B cell (primary cell): ENCODE data around the gene FMO2. TPM values are rescaled to one million over a fixed set of nuclear protein-coding genes. Genes with fewer than 3 reads are reported as not detected.

Experiments used
- ATAC-seq: fragments of 200-7000 bp; cut with Tn5 transposase; one replicate; pipeline ENCODE4 v1.10.0; 2021; ENCODE audit warnings: low read depth, mild to moderate bottlenecking, moderate number of reproducible peaks, moderate library complexity
- CTCF ChIA-PET: fragments of 350-600 bp; sonication (Branson Sonifier 250); formaldehyde crosslinking; loops from one replicate; lab custom pipeline; 2021; ENCODE audit warnings: antibody characterized with exemption, inconsistent platforms; lab: Charles Lee
- POLR2A ChIA-PET: fragments of 350-600 bp; sonication (Branson Sonifier 250); formaldehyde crosslinking; loops from one replicate; lab custom pipeline; 2021; ENCODE audit warnings: antibody characterized with exemption; lab: Charles Lee
- DNase-seq: peaks from one replicate; pipeline ENCODE4 v3.0.0; 2013
- H2AFZ ChIP-seq: 2 replicates; pipeline ENCODE4 v1.6.1; 2012; ENCODE audit warnings: mild to moderate bottlenecking, low read depth, low read length; ENCODE audit not compliant: insufficient read depth, poor library complexity, severe bottlenecking
- H3K27ac ChIP-seq, 2 donors: 1 replicate in 1 of 2; 2 replicates in 1 of 2; pipeline ENCODE4 v1.5.1; 2012 to 2013; ENCODE audit warnings: low read length in 2 of 2, mild to moderate bottlenecking in 2 of 2, moderate library complexity in 1 of 2
- H3K27me3 ChIP-seq, 4 experiments: fragments of 200-600 bp in 1 of 4; sonication (generic) in 1 of 4; replicated peaks in 1 of 4; 1 replicate in 2 of 4; 2 replicates in 2 of 4; pipeline versions ENCODE4 v1.6.1 to v1.7.0; 2013 to 2016; ENCODE audit warnings: low read length in 3 of 4, mild to moderate bottlenecking in 2 of 4, mixed read lengths in 1 of 4, moderate library complexity in 1 of 4; ENCODE audit not compliant: insufficient read depth in 4 of 4, control insufficient read depth in 3 of 4; ENCODE audit errors: control extremely low read depth in 1 of 4
- H3K36me3 ChIP-seq, 2 experiments: replicated peaks in 1 of 2; 1 replicate in 1 of 2; 2 replicates in 1 of 2; pipeline versions ENCODE4 v1.6.1 to v1.7.1; 2013; ENCODE audit warnings: low read length in 1 of 2; ENCODE audit not compliant: insufficient read depth in 2 of 2, control insufficient read depth in 1 of 2; ENCODE audit errors: control extremely low read depth in 1 of 2, extremely low read depth in 1 of 2
- H3K4me1 ChIP-seq, 2 donors: fragments of 200-600 bp in 1 of 2; sonication (generic) in 1 of 2; 1 replicate in 1 of 2; 2 replicates in 1 of 2; pipeline versions ENCODE4 v1.5.1 to v1.6.1; 2013 to 2017; ENCODE audit warnings: low read length in 2 of 2; ENCODE audit not compliant: control insufficient read depth in 2 of 2, insufficient read depth in 2 of 2
- H3K4me2 ChIP-seq: replicated peaks from 2 replicates; pipeline ENCODE3; 2012; ENCODE audit warnings: mild to moderate bottlenecking, low read depth, low read length; ENCODE audit not compliant: poor library complexity, severe bottlenecking
- H3K4me3 ChIP-seq, 5 experiments: fragments of 200-600 bp in 1 of 5; sonication (generic) in 1 of 5; 1 replicate in 3 of 5; 2 replicates in 2 of 5; pipeline versions ENCODE4 v1.5.1 to v1.7.0; 2011 to 2016; ENCODE audit warnings: low read length in 4 of 5, mild to moderate bottlenecking in 4 of 5, low read depth in 2 of 5, control low read depth in 1 of 5, moderate library complexity in 1 of 5; ENCODE audit not compliant: insufficient read depth in 1 of 5; ENCODE audit errors: control extremely low read depth in 1 of 5, extremely low read depth in 1 of 5
- H3K79me2 ChIP-seq: fragments of 200-600 bp; sonication (generic); one replicate; pipeline ENCODE4 v1.6.0; 2016; ENCODE audit warnings: low read length; ENCODE audit not compliant: control insufficient read depth, insufficient read depth
- H3K9ac ChIP-seq: fragments of 200-600 bp; sonication (generic); 2 replicates; pipeline ENCODE4 v1.6.1; 2017; ENCODE audit warnings: mild to moderate bottlenecking, low read length, moderate library complexity
- H3K9me3 ChIP-seq, 3 donors: one replicate each; pipeline versions ENCODE4 v1.6.1 to v1.7.1; 2013; ENCODE audit warnings: low read length in 2 of 3; ENCODE audit not compliant: control insufficient read depth in 2 of 3, insufficient read depth in 1 of 3; ENCODE audit errors: control extremely low read depth in 1 of 3
- H4K20me1 ChIP-seq: 2 replicates; pipeline ENCODE4 v1.6.0; 2012; ENCODE audit warnings: mild to moderate bottlenecking, low read length; ENCODE audit not compliant: insufficient read depth, control insufficient read depth, poor library complexity, severe bottlenecking
- H3K27ac Mint-ChIP-seq: one replicate; pipeline ENCODE4 v1.8.0; 2021; ENCODE audit warnings: mixed read lengths
- H3K27me3 Mint-ChIP-seq: one replicate; pipeline ENCODE4 v1.8.0; 2021; ENCODE audit warnings: mixed read lengths
- H3K4me1 Mint-ChIP-seq: one replicate; pipeline ENCODE4 v1.8.0; 2021; ENCODE audit warnings: mixed read lengths
- H3K4me3 Mint-ChIP-seq: one replicate; pipeline ENCODE4 v1.8.0; 2021; ENCODE audit warnings: mixed read lengths
- H3K9me3 Mint-ChIP-seq: one replicate; pipeline ENCODE4 v1.8.0; 2022; ENCODE audit warnings: mixed read lengths; ENCODE audit not compliant: insufficient read depth
- EZH2 ChIP-seq: IDR thresholded peaks from 2 replicates; pipeline ENCODE4 v1.6.1; 2012; ENCODE audit warnings: borderline replicate concordance, low read depth, mild to moderate bottlenecking, moderate library complexity, low read length; ENCODE audit not compliant: insufficient read depth, poor library complexity, severe bottlenecking
- WGBS: methylation state at CpG from one replicate; pipeline ENCODE4 v1.1.5; 2013; ENCODE audit warnings: missing lambda C conversion rate; ENCODE audit not compliant: insufficient coverage; 5-methylcytosine and 5-hydroxymethylcytosine counted together
- intact Hi-C: fragments of 100-400 bp; cut with micrococcal nuclease; formaldehyde crosslinking; loops from one replicate; pipeline ENCODE4 v1.10.0; 2022
- polyA plus RNA-seq: library from polyadenylated mRNA; depleted of rRNA; stranded (reverse); fragments of >200 nt; gene quantifications from 2 replicates; pipeline ENCODE4 v1.2.3, GENCODE V29; 2012
- total RNA-seq, 2 donors: library from RNA; stranded (reverse); fragments of 120-200 nt in 1 of 2; gene quantifications; 1 replicate in 1 of 2; 2 replicates in 1 of 2; pipeline versions ENCODE4 v1.2.3 to v1.2.4, GENCODE V29; 2013 to 2022
- TF ChIP-seq, protein P1 (sequence below): fragments of 200-600 bp; IDR thresholded peaks from one replicate; pipeline ENCODE4 v1.8.0; 2022; ENCODE audit warnings: antibody characterized with exemption, mild to moderate bottlenecking

The FMO2 gene
- total and polyA plus RNA-seq, 2 donors (not counting 1 experiment from before 2014, with no cell fraction given), result not detected

DNA sequence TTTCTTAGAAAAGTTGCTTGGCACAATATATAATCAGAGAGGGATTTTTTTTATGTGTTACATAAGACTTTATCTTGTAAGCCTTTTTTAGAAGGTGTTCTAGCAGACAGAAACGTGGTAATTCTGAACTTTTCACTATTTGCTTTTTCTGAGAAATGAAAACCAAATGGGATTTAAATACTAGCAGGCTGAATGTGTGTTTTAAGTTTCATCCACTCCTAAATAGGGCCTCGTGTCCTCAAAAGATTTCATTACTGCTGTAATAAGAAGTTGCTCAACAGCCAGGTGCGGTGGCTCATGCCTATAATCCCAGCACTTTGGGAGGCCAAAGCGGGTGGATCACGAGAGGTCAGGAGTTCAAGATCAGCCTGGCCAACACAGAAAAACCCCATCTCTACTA lies 44.7 kb upstream of the FMO2 start:
- no peaks in the 10 kb centered on the region for H3K4me1 Mint-ChIP-seq
- CTCF ChIA-PET, result no interaction called here
- peaks cover 0 to 5% (median 0%) of the 10 kb centered on the region in 4 experiments for H3K27me3 ChIP-seq
- no peak overlapping the region for H3K27ac Mint-ChIP-seq
- H3K79me2 ChIP-seq, result no peaks in the 10 kb centered on the region
- intact Hi-C loops, result no loop called here
- no peak overlapping the region for H3K4me3 Mint-ChIP-seq
- TF ChIP-seq, protein P1, sequence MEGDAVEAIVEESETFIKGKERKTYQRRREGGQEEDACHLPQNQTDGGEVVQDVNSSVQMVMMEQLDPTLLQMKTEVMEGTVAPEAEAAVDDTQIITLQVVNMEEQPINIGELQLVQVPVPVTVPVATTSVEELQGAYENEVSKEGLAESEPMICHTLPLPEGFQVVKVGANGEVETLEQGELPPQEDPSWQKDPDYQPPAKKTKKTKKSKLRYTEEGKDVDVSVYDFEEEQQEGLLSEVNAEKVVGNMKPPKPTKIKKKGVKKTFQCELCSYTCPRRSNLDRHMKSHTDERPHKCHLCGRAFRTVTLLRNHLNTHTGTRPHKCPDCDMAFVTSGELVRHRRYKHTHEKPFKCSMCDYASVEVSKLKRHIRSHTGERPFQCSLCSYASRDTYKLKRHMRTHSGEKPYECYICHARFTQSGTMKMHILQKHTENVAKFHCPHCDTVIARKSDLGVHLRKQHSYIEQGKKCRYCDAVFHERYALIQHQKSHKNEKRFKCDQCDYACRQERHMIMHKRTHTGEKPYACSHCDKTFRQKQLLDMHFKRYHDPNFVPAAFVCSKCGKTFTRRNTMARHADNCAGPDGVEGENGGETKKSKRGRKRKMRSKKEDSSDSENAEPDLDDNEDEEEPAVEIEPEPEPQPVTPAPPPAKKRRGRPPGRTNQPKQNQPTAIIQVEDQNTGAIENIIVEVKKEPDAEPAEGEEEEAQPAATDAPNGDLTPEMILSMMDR, result no peak
- no peak for TF ChIP-seq EZH2
- peaks cover 9% of the 10 kb centered on the region for H3K27me3 Mint-ChIP-seq
- H3K4me3 ChIP-seq, result no peak overlapping the region
- DNase-seq (no peak), ATAC-seq (no peak)
- H3K9me3 ChIP-seq, result no peaks in the 10 kb centered on the region
- no peak overlapping the region for H3K27ac ChIP-seq
- POLR2A ChIA-PET, result no interaction called here
- no peaks in the 10 kb centered on the region for H3K9me3 Mint-ChIP-seq
- H3K9ac ChIP-seq, result no peak overlapping the region
- no peak overlapping the region for H2AFZ ChIP-seq
- H3K4me1 ChIP-seq, result no peaks in the 10 kb centered on the region
- no peak overlapping the region for H3K4me2 ChIP-seq
- WGBS, result no CpG with 5 or more reads among the region's 5 CpGs
- no peaks in the 10 kb centered on the region for H3K36me3 ChIP-seq
- H4K20me1 ChIP-seq, result no peaks in the 10 kb centered on the region

- Histone ChIP-seq H2AFZ (no peak overlapping the region), H4K20me1 (no peaks in the 10 kb centered on the region), H3K4me1 (no peaks in the 10 kb centered on the region), H3K9ac (no peak overlapping the region), H3K36me3 (no peaks in the 10 kb centered on the region), H3K79me2 (no peaks in the 10 kb centered on the region), H3K4me2 (no peak overlapping the region), H3K27me3 (peaks cover 0 to 5% (median 0%) of the 10 kb centered on the region in 4 experiments), H3K4me3 (no peak overlapping the region), H3K9me3 (no peaks in the 10 kb centered on the region), H3K27ac (no peak overlapping the region)
- ChIA-PET POLR2A (no interaction called here), CTCF (no interaction called here)
- intact Hi-C loops, result no loop called here
- no peaks in the 10 kb centered on the region for H3K9me3 Mint-ChIP-seq
- H3K4me1 Mint-ChIP-seq, result no peaks in the 10 kb centered on the region
- DNase-seq (no peak), ATAC-seq (no peak)
- 80% methylated on average over 2 of the region's 4 CpGs for whole genome bisulfite sequencing
- peaks cover 7% of the 10 kb centered on the region for H3K27me3 Mint-ChIP-seq
- H3K27ac Mint-ChIP-seq, result no peak overlapping the region
- TF ChIP-seq, protein P1, result no peak
- no peak for TF ChIP-seq EZH2
- H3K4me3 Mint-ChIP-seq, result no peak overlapping the region
Observed at GRCh38 chr1:171140956-171141687, 44.0 kb upstream of the FMO2 start.
